ENCODE data around the gene MAN1C1.

Gene MAN1C1

GRCh38 chr1:25744636-25745425 is 128.2 kb downstream of the MAN1C1 start:
- no peak overlapping the region for H3K27ac ChIP-seq
- DNase-seq (ENCODE audit: low spot score): no peak
- ChIA-PET CTCF (interaction anchor here (0.6 to 1.2 kb wide), 3 partner anchors 8 to 256 kb away, joined by 3 read pairs; no protein-coding TSS in a partner anchor), POLR2A (ENCODE audit: low non-redundant PET) (no interaction called here)
- TF ChIP-seq CTCF (conservative IDR thresholded peaks at IDR 0.05; ENCODE audit: low read depth): no peak

GRCh38 chr1:25746299-25747045 is 129.9 kb downstream of the MAN1C1 start:
- H3K27ac ChIP-seq: no peak overlapping the region
- no peak for DNase-seq (ENCODE audit: low spot score)
- POLR2A ChIA-PET (ENCODE audit: low non-redundant PET): no interaction called here
- CTCF ChIA-PET: interaction anchor here (0.6 kb wide), 1 partner anchor 58 kb away, joined by 3 read pairs; no protein-coding TSS in a partner anchor
- no peak for TF ChIP-seq CTCF (conservative IDR thresholded peaks at IDR 0.05; ENCODE audit: low read depth)

- no peak for DNase-seq (ENCODE audit: low spot score)
- no peak overlapping the region for H3K27ac ChIP-seq
- POLR2A ChIA-PET (ENCODE audit: low non-redundant PET): no interaction called here
- CTCF ChIA-PET: interaction anchor here (0.6 to 1.2 kb wide), 4 partner anchors 57 to 128 kb away, joined by 3 to 7 read pairs (median 3); no protein-coding TSS in a partner anchor
- no peak for TF ChIP-seq CTCF (conservative IDR thresholded peaks at IDR 0.05; ENCODE audit: low read depth)
Observed at GRCh38 chr1:25747046-25747719, 130.6 kb downstream of the MAN1C1 start.

- peak overlapping the region; percentile 63 for H3K27ac ChIP-seq
- ChIA-PET CTCF (interaction anchor here (1.2 kb wide), 1 partner anchor 129 kb away, joined by 7 read pairs; no protein-coding TSS in a partner anchor), POLR2A (ENCODE audit: low non-redundant PET) (no interaction called here)
- peak; percentile 26 for DNase-seq (ENCODE audit: low spot score)
- TF ChIP-seq CTCF (conservative IDR thresholded peaks at IDR 0.05; ENCODE audit: low read depth): no peak
Observed at GRCh38 chr1:25748531-25749205, 132.1 kb downstream of the MAN1C1 start.

- no peak for TF ChIP-seq CTCF (conservative IDR thresholded peaks at IDR 0.05; ENCODE audit: low read depth)
- H3K27ac ChIP-seq: no peak overlapping the region
- ChIA-PET CTCF (interaction anchor here (0.7 kb wide), 1 partner anchor 135 kb away, joined by 3 read pairs; no protein-coding TSS in a partner anchor), POLR2A (ENCODE audit: low non-redundant PET) (no interaction called here)
- DNase-seq (ENCODE audit: low spot score): no peak
Observed at GRCh38 chr1:25750923-25751605, 134.5 kb downstream of the MAN1C1 start.

Measured in RWPE1 (cell line).